GM12865 (cell line): ENCODE measurements around the gene PMVK.
A peak's percentile ranks its signal among the peaks of the same experiment; 100 is the strongest.

Experiments
- DNase-seq: peaks from one replicate; pipeline ENCODE4 v3.0.0; 2010; ENCODE audit warnings: low read depth
- H3K4me3 ChIP-seq: 2 replicates; pipeline ENCODE4 v1.5.1; 2011; ENCODE audit warnings: mild to moderate bottlenecking, low read depth, low read length, control low read depth
- CTCF ChIP-seq: IDR thresholded peaks from 2 replicates; pipeline ENCODE4 v1.5.1; 2011; ENCODE audit warnings: low read length, control low read depth, low read depth, inconsistent platforms; ENCODE audit not compliant: insufficient read depth; ENCODE audit errors: missing control alignments

The PMVK gene

GRCh38 chr1:154964359-154964758 is 27.8 kb upstream of the PMVK start:
- DNase-seq: no peak
- no peak overlapping the region for H3K4me3 ChIP-seq
- TF ChIP-seq CTCF: no peak

DNA sequence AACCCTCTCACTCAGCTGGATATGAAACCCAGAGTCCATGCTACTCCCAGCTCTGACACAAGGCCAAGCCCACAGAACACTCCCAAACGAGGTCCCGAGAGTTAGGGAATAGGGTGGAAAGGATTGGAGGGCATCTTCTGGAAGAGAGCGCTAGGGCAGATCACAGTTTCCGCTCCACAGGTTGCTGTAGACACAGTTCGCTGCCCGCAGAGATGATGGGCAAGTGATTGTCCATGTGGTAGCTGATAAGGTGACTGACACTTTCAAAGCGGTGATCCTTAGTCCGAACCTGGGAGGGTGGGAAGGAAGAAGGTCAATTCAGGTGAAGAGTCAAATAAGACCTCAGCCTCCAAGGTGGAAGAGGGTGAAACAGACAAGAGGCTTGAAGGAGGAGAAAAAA is 27.1 kb upstream of the PMVK start:
- no peak for DNase-seq
- H3K4me3 ChIP-seq: no peak overlapping the region
- no peak for TF ChIP-seq CTCF

DNA sequence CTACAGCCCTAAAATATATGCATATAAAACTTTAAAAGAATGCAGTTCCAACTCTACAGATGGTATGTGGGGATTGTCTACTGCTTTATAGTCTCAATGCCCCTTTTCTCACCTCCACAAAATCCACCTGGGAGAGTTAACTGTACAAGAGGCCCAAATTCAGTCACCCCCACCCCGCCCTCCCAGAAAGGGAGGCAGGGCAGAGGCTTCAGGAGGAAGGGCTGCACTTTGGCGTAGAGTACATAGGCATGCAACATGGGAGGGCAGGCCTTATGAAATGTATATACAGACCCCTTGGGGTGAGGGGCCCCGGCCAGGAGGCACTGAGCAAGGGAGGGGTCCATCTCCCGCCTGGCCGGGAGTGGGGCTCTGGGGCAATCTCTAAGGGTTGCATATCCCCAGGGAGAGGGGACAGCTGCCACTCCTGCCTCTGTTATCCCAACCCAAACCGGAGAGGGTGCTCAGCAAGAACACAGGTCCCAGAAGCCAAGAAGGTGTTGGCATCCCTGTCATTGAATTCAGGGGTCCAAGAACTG is 26.3 kb upstream of the PMVK start:
- no peak for DNase-seq
- no peak for TF ChIP-seq CTCF
- peak overlapping the region; percentile 90 for H3K4me3 ChIP-seq

DNA sequence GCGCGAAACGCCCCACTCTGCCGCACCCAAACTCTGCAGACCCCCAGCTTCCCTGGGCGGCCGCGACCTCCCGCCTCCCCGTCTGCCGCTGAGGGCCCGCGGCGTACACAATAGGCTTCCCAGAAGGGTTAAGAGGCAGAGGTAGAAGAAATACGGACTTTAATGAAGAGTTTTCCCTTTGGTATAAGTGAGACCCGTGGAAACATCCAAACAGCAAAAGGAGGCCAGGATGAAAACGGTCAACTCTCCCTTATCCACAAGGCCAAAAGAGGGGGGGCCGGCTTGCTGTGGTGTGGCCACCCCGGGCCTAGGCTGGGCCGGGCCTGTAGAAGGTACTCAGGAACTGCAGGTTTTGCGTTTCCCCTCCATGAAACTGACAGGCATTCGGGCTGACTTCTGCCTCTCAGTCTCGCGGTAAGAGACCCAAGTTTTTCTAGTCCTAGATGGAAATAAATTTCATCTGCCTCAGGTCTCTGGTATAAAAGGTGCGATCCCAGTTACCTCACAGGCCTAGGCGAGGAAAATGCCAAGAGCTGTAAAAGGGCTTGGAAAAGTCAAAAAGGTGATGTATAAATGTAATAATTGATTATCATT is 25.7 kb upstream of the PMVK start:
- peak; percentile 62 for DNase-seq
- H3K4me3 ChIP-seq: peak overlapping the region; percentile 90
- TF ChIP-seq CTCF: no peak

DNA sequence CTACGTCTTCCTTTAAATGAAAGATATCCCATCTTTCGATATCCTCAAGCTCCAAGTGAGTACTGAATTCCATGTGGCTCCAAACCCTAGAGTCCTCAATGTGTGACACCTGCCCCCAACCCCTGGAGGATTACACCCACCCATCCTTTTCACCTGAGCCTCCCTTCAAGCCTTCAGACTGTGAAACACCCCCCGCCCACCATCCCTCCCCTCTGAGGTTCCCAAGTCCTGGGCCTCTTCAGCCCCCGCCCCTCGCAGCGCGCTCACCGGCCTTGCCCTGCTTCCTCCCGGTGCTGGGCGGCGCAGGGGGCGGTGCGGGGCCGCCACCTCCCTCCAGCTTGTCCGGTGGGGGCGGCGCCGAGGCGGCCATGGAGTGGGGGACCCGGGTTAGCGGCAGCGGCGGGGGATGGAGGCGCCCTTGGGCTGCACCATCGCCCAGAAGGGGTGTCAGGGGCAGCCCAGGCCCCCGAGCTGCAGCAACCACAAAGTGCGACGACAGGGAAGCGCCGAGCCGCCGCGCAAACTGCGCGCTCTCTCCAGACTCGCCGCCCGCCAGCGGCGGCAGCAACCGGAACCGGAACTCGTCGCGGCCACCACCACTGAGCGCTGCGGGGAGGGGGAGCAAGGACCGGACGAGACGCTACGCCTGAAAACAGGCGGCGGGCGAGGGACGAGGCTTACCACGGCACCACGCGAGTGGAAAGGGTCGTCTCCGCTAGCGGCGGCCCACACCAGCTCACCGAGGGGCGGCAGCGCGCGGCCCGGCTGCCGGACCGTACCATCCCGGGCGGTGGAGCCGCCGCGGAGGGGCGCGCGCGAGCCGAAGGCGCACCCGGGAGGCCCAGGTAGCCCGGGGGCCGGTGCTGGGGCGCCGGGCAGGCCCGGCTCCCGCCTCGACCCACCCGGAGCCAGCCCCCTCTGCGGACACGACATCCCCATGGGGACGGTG is 25.0 kb upstream of the PMVK start, which contains the start of gene PYGO2:
Gene PYGO2 (minus strand): TSS at position 576 of the 949 bp plus-strand sequence. CDS start 206 bp downstream, at position 370.
- DNase-seq: peak; percentile 87
- peak; percentile 65 for TF ChIP-seq CTCF
- H3K4me3 ChIP-seq: peak within 1 kb of the TSS; percentile 90

DNA sequence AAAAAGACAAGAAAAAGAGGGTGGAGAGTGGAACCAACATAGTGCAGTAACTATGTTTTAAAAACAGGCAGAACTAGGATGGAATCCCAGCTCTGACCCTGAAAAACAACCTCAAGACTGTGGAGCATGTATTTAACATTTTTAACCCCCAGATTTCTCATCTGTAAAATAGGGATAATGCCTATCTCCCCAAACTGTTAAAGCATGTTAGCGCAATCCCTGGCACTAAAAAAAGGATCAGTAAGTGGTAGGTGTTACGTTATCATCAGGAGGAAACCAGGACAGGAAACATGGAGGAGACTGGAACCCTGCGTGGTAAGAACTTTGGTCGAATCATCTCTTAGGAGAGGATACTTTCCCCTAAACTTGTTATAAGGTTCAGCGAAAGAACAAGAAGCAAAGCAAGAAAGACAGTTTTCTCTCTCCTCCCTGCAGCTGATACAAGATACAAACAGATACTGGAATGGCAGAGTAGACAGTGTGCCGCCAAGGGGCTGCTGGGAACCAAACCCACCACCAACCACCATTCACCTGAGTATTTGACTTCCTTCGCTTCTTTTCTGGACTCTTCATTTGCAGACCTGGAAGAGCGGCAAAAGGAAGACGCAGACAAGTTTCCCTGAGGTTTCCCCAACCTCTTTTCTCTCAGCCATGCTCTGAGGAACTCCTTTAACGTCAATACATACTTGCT is 24.1 kb upstream of the PMVK start:
- no peak for DNase-seq
- no peak for TF ChIP-seq CTCF
- peak overlapping the region; percentile 90 for H3K4me3 ChIP-seq
